Measurements from ENCODE around the gene GPM6B.

- TF ChIP-seq CTCF (conservative IDR thresholded peaks at IDR 0.05; ENCODE audit: low read depth in 2 of 2), result no peak
- TF ChIP-seq, protein P1, sequence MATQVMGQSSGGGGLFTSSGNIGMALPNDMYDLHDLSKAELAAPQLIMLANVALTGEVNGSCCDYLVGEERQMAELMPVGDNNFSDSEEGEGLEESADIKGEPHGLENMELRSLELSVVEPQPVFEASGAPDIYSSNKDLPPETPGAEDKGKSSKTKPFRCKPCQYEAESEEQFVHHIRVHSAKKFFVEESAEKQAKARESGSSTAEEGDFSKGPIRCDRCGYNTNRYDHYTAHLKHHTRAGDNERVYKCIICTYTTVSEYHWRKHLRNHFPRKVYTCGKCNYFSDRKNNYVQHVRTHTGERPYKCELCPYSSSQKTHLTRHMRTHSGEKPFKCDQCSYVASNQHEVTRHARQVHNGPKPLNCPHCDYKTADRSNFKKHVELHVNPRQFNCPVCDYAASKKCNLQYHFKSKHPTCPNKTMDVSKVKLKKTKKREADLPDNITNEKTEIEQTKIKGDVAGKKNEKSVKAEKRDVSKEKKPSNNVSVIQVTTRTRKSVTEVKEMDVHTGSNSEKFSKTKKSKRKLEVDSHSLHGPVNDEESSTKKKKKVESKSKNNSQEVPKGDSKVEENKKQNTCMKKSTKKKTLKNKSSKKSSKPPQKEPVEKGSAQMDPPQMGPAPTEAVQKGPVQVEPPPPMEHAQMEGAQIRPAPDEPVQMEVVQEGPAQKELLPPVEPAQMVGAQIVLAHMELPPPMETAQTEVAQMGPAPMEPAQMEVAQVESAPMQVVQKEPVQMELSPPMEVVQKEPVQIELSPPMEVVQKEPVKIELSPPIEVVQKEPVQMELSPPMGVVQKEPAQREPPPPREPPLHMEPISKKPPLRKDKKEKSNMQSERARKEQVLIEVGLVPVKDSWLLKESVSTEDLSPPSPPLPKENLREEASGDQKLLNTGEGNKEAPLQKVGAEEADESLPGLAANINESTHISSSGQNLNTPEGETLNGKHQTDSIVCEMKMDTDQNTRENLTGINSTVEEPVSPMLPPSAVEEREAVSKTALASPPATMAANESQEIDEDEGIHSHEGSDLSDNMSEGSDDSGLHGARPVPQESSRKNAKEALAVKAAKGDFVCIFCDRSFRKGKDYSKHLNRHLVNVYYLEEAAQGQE (IDR thresholded peaks at IDR 0.05; ENCODE audit: unreplicated experiment), result no peak
- no peak for TF ChIP-seq POLR2AphosphoS5 (IDR thresholded peaks at IDR 0.05; ENCODE audit: low read depth)
- no peak for TF ChIP-seq JUNB (IDR thresholded peaks at IDR 0.05; ENCODE audit: unreplicated experiment)
- no peak for TF ChIP-seq EZH2 (IDR thresholded peaks at IDR 0.05; ENCODE audit: low read depth, unreplicated experiment)
- TF ChIP-seq CREB1 (CRISPR knock-in tag; IDR thresholded peaks at IDR 0.05; ENCODE audit: low read depth), result no peak
- TF ChIP-seq ETS1 (IDR thresholded peaks at IDR 0.05), result no peak
- no peak for TF ChIP-seq EZH2phosphoT487 (IDR thresholded peaks at IDR 0.05; ENCODE audit: unreplicated experiment)
- TF ChIP-seq STAT1 (IDR thresholded peaks at IDR 0.05; ENCODE audit: unreplicated experiment), result no peak
- no peak for TF ChIP-seq ZNF462 (CRISPR knock-in tag; IDR thresholded peaks at IDR 0.05)
- TF ChIP-seq NANOG (IDR thresholded peaks at IDR 0.05; ENCODE audit: borderline replicate concordance), result no peak
- no peak for TF ChIP-seq ZNF114 (CRISPR knock-in tag; IDR thresholded peaks at IDR 0.05)
Observed at GRCh38 chrX:13816176-13816575, 717 bp downstream of the GPM6B start.

Measured in GM23338 (cell line).